ENCODE data around the gene CDC37L1.

Gene CDC37L1

DNA sequence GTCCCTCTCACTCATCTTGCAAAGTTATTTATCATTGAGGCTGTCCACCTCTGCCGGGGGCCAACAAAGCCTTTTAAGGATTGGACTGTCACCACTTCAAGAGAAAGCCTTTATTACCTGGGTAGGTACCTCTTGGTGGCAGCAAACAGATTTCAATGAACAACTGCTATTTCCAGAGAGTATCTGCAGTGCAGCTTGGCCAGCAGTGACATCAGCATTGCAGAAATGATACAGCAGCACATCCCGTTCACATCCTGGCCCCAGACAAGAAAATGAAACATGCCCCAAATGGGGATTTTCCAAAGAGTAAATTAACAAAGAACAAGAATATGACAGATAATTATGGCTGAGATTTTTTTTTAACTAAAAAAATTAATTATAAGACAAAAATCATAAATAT, 10.8 kb upstream of the CDC37L1 start:
- no peak for DNase-seq (ENCODE audit: low read depth, low spot score)

DNA sequence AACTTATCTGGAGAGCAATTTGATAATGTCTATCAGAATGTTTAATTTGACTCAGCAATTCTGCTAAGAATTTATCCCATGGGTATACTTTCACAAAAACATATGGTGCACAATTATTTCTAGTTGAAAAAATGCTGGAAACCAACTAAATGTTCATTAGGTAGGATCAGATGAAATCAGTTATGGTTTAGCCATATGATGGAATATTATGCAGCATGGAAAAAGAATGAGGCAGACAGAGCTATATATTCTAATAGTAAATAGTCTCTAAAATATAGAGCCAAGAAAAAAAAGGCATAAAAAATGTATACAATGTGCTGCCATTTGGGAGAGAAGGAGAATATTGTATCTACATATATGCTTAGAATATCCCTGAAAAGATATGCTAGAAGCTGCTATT, 9.5 kb upstream of the CDC37L1 start:
- DNase-seq (ENCODE audit: low read depth, low spot score): no peak

DNA sequence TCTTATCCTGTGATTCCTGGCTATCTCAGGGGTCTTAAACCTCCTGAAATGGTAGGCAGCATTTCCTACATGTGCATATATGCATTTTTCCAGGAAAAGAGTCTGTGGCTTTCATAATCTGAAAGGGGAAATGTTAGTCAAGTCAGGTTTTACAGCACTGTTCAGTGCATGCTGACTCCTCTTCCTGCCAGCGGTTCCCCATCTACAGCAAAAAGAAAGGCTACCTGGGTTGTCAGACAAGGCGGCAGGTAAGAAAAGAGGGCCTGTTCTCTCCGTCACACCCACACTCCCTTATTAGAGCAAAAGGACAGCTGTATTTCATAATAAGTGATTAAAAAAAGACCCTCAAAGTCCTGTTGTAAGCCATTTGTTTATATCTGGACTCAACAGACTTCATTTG, 8.8 kb upstream of the CDC37L1 start:
- no peak for DNase-seq (ENCODE audit: low read depth, low spot score)

- no peak for DNase-seq (ENCODE audit: low read depth, low spot score)
Measured at GRCh38 chr9:4671737-4672136, 7.6 kb upstream of the CDC37L1 start.

GRCh38 chr9:4674783-4675182, 4.6 kb upstream of the CDC37L1 start:
- DNase-seq (ENCODE audit: low read depth, low spot score): no peak

DNA sequence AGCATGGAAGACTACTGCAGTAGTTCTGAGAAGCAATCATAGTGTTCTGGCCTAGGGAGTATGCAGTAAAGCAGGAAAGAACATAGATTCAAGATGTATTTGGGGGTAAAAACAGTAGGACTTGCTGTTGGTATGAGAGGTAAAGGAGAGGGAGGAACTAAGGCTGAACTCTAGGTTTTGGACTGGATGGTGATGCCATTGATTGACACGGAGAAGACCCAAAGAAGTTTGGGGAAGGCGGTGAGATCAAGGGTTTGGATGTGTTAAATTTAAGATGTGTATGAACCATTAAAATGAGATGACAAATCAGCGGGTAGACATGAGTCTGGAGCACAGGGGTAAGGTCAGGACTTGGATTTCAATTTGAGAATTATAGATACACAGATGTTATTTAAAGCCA, 2.0 kb upstream of the CDC37L1 start:
- DNase-seq (ENCODE audit: low read depth, low spot score): no peak

DNA sequence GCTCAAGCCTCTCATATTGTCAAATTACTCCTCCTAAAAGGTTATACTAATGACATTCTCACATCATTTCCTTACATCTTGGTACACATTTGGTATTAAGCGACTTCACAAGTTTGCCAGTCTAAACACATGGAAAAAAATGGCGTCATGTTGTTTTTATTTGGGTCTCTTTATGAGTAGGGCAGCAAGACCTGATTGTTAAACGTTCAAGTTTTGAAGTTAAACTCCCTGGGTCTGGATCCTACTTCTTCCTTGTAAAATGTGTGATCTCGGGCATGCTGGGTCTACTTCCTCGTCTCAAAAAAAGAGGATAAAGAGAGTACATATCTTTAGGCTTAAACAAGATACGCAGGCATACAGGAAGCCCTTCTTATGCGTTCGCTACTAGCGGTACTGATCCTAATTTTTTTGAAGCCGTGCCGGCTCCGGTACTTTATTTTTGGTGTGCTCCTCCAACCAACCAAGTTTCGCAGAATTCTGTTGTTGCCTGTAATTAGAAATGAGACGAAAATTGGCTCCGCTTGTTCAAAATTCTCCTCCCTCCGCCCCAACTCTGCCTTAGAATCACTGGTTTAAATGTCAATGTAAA, 596 bp upstream of the CDC37L1 start:
- no peak for DNase-seq (ENCODE audit: low read depth, low spot score)

DNA sequence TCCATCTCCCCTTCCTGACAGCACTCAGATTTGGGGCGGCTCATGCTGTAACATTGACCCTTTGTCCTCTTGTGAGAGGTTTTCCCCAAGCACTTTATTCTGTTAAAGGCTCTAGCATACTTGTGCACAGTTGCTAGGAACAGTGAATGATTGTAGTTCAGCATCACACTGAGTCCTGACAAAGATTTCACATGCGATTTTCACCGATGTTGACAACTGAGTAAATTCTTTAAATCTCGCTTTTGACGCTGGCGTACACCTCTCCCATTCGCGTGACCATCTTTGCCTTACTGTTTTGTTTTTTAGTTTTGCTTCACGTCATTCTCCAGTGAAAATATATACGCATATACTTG, 780 bp downstream of the CDC37L1 start:
- no peak for DNase-seq (ENCODE audit: low read depth, low spot score)

- no peak for DNase-seq (ENCODE audit: low read depth, low spot score)
Measured at GRCh38 chr9:4680750-4681149, 1.4 kb downstream of the CDC37L1 start.

DNA sequence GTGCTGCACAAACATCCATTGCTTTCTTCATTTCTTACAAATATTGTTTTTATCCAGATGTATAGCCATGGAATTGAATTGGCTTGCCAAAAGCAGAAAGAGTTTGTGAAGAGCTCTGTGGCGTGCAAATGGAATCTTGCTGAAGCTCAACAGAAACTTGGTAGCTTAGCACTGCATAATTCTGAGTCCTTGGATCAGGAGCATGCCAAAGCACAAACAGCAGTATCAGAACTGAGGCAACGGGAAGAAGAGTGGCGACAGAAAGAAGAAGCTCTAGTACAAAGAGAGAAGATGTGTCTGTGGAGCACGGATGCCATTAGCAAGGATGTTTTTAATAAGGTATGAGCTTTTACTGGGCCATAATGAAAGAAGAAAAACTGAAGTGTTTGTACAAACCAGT, 5.5 kb downstream of the CDC37L1 start:
- DNase-seq (ENCODE audit: low read depth, low spot score): no peak

DNA sequence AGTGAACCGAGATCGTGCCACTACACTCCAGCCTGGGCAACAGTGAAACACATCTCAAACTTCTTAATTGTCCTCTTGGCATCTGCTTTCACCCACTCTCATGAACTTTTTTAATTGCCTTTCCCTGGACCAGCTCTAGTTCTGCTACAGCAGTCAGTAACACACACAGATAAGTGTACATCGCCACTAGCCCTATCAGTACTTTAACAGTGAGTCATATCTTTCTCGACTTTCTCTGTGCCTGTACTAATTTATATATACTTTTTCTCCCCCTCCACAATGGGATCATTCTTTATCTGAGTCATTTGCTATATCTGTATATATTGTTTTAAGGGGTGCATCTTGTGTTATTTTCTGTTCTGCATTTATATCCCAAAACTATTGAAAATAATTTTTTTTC, 6.7 kb downstream of the CDC37L1 start:
- DNase-seq (ENCODE audit: low read depth, low spot score): no peak

DNA sequence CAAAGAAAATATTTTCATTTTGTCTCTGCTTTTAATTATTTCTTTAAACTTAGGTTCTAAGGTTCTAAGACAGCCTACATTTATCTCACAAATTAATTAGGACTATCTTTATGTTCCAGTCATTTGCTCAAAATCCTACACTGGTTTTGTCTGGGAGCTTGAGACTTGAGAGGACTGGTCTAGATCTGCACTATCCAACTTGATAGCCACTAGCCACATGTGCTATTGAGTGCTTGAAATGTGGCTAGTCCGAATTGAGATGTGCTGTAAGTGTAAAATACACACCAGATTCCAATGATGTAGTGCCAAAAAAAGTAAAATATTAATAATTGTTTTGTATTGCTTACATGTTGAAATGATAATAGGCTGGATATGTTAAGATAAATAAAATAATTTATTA, 7.2 kb downstream of the CDC37L1 start:
- DNase-seq (ENCODE audit: low read depth, low spot score): no peak

GRCh38 chr9:4689021-4689420, 9.7 kb downstream of the CDC37L1 start:
- DNase-seq (ENCODE audit: low read depth, low spot score): no peak

- no peak for DNase-seq (ENCODE audit: low read depth, low spot score)
Measured at GRCh38 chr9:4689687-4690104, 10.3 kb downstream of the CDC37L1 start.

- no peak for DNase-seq (ENCODE audit: low read depth, low spot score)
Measured at GRCh38 chr9:4690144-4690543, 10.8 kb downstream of the CDC37L1 start.

- no peak for DNase-seq (ENCODE audit: low read depth, low spot score)
Measured at GRCh38 chr9:4691795-4692194, 12.4 kb downstream of the CDC37L1 start.

DNA sequence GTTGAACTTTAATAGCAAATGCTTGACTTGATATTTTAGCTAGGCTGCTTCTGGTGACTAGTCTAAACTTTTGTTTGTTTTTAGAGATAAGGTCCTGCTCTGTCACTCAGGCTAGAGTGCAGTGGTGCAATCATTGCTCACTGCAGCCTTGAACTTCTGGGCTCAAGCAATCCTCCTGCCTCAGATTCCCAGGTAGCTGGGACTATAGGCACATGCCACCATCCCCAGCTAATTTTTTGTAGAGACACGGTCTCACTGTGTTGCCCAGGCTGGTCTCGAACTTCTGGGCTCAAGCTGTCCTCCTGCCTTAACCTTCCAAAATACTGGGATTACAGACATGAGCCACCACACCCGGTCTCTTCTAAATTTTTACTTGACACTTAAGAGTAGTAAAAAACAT, 20.7 kb downstream of the CDC37L1 start:
- no peak for DNase-seq (ENCODE audit: low read depth, low spot score)

DNA sequence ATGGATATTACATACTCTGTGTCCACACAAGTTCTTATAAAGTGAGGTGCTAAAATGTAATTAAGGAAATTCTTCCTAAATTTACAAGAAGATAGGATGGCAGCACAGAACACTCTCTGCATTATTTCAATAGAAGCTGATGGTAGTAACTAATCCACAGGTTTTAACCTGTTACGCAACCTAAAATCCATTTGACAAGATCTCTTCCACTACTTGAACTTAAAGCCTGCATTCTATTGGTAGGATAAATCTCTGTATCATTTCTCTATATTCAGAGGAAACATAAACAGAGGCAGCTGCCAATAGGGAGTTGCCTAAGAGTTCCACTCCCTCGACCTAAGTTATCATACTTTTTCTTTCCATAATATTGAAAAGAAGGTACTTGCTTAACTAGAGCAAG, 21.6 kb downstream of the CDC37L1 start:
- DNase-seq (ENCODE audit: low read depth, low spot score): no peak

GRCh38 chr9:4701526-4701925, 22.2 kb downstream of the CDC37L1 start:
- DNase-seq (ENCODE audit: low read depth, low spot score): no peak

- DNase-seq (ENCODE audit: low read depth, low spot score): no peak
Measured at GRCh38 chr9:4704129-4704528, 24.8 kb downstream of the CDC37L1 start.

- no peak for DNase-seq (ENCODE audit: low read depth, low spot score)
Measured at GRCh38 chr9:4706021-4706420, 26.7 kb downstream of the CDC37L1 start.

DNA sequence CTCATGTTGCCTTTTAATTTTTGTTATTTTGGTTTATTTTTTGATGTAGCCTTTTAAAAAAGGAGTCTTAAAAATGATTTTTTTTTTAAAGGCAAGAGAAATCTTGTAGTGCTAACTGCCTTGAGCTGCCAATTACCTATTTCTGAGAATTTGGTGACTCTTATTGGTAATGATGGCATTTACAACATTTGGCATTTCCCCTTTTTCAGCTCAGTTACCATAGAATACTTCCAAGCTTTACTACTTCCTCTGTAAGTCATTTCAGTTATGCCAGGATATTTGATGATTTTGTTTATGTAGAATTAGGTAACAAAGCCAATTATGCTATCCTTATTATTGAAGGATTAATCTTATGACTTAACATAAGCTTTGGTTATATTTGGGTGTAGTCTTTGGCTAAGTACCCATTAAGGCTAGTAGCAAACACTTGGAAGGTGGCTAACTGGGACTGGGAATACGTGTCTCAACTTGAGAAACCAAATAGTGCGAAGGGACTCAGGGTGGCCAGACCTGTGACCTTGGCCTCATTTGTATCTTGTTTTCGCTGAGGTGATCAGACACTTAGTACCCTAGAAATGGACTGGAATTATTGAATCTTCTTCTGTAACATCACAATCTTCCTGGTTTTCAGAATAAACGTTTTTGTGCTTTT, 27.7 kb downstream of the CDC37L1 start:
- DNase-seq (ENCODE audit: low read depth, low spot score): no peak

DNA sequence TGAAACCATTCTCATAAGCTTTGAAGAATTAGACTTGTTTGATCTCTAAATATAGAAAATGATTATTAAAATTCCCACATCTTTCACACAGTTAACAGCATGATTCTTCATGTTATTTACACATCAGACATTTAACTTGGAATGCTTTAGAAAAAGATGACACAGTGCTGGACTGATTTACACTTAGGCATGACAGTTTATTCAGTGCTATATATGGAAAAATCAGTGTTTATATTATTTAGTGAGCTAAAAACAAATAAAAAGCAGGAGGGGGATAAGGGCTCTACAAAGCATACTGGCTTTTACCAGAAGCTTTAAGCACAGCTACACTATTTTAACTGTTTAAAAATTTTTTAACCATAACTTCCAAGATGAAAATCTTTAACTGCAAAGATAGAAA, 30.0 kb downstream of the CDC37L1 start:
- no peak for DNase-seq (ENCODE audit: low read depth, low spot score)

DNA sequence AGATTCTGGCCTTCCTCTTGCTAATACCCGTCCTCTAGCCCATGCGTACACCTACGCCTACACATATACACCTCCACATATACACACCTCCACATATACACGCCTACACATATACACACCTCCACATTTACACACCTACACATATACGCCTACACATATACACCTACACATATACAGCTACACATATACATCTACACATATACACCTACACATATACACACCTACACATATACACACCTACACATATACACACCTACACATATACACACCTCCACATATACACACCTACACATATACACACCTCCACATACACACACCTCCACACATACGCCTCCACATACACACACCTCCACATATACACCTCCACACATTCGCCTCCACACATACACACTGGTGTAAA, 34.5 kb downstream of the CDC37L1 start:
- DNase-seq (ENCODE audit: low read depth, low spot score): no peak
